Activated T-cell treated with anti-CD3 and anti-CD28 coated beads for 48 hours (primary cell): Measurements from ENCODE around the gene PHAF1.

ENCODE experiments used
- DNase-seq: peaks from one replicate; pipeline ENCODE4 v3.0.0-alpha.2; 2020; ENCODE audit warnings: low read depth

Gene PHAF1

GRCh38 chr16:67163164-67163998 is 53.6 kb downstream of the PHAF1 start:
- no peak for DNase-seq

- no peak for DNase-seq
These were observed 54.3 kb downstream of the PHAF1 start for GRCh38 chr16:67163999-67164558.

- DNase-seq = no peak
These were observed 54.9 kb downstream of the PHAF1 start, which contains the start of gene HSF4 for GRCh38 chr16:67164599-67165061. Gene HSF4, plus strand, starts transcription at chr16:67164745. Its CDS starts 67 bp downstream, at chr16:67164812.

- no peak for DNase-seq
These were observed 55.7 kb downstream of the PHAF1 start for GRCh38 chr16:67165121-67166078.

GRCh38 chr16:67166110-67166547 is 56.4 kb downstream of the PHAF1 start:
- DNase-seq = no peak

- DNase-seq = no peak
These were observed 56.9 kb downstream of the PHAF1 start for GRCh38 chr16:67166598-67167168.

GRCh38 chr16:67167588-67167987 is 57.8 kb downstream of the PHAF1 start:
- DNase-seq = no peak

- DNase-seq = no peak
These were observed 59.3 kb downstream of the PHAF1 start for GRCh38 chr16:67169011-67169451.

GRCh38 chr16:67169642-67170167 is 60.0 kb downstream of the PHAF1 start:
- no peak for DNase-seq

- no peak for DNase-seq
These were observed 60.6 kb downstream of the PHAF1 start, which contains the start of gene NOL3 for GRCh38 chr16:67170168-67170948. Gene NOL3, plus strand, starts transcription at chr16:67170538.

- DNase-seq = no peak
These were observed 61.4 kb downstream of the PHAF1 start for GRCh38 chr16:67170949-67171649.

- DNase-seq = no peak
These were observed 63.6 kb downstream of the PHAF1 start for GRCh38 chr16:67173323-67173722.

- no peak for DNase-seq
These were observed 64.3 kb downstream of the PHAF1 start for GRCh38 chr16:67173808-67174705.

- no peak for DNase-seq
These were observed 65.0 kb downstream of the PHAF1 start for GRCh38 chr16:67174706-67175231.

GRCh38 chr16:67176662-67177061 is 66.9 kb downstream of the PHAF1 start:
- no peak for DNase-seq

GRCh38 chr16:67177743-67178699 is 68.3 kb downstream of the PHAF1 start:
- no peak for DNase-seq

- DNase-seq = no peak
These were observed 69.8 kb downstream of the PHAF1 start for GRCh38 chr16:67179421-67180080.
